A673 (cell line): ENCODE data around the gene CHAF1A.

ENCODE experiments used
- CTCF ChIP-seq: fragments of 300-800, 200-600 bp; sonication (generic); conservative IDR thresholded peaks from 2 replicates; pipeline ENCODE4 v1.5.1; 2017; ENCODE audit warnings: low read depth, mild to moderate bottlenecking, antibody characterized with exemption, low read length, moderate library complexity, mixed read lengths
- EZH2 ChIP-seq: fragments of 200-600 bp; sonication (generic); IDR thresholded peaks from 2 replicates; pipeline ENCODE4 v1.6.1; 2017; ENCODE audit warnings: borderline replicate concordance, low read depth, mild to moderate bottlenecking, mixed read lengths, antibody characterized with exemption, low read length; ENCODE audit not compliant: poor library complexity, severe bottlenecking

GRCh38 chr19:4454747-4455718 lies 52.6 kb downstream of the CHAF1A start:
- TF ChIP-seq CTCF (no peak), EZH2 (no peak)
